Erythroblast (primary cell): ENCODE measurements around the gene ZNF469.

ENCODE experiments used
- GATA1 ChIP-seq: IDR thresholded peaks from 2 replicates; pipeline ENCODE4 v1.6.1; 2011; ENCODE audit warnings: low read depth, mild to moderate bottlenecking, control low read depth, low read length, moderate library complexity
- POLR2A ChIP-seq: IDR thresholded peaks from 2 replicates; pipeline ENCODE4 v1.6.1; 2011; ENCODE audit warnings: mild to moderate bottlenecking, low read length

GRCh38 chr16:88415381-88415705 is 32.6 kb downstream of the ZNF469 start:
- TF ChIP-seq POLR2A (no peak), GATA1 (no peak)
